ENCODE results near the gene NSD2.

The NSD2 gene

DNA sequence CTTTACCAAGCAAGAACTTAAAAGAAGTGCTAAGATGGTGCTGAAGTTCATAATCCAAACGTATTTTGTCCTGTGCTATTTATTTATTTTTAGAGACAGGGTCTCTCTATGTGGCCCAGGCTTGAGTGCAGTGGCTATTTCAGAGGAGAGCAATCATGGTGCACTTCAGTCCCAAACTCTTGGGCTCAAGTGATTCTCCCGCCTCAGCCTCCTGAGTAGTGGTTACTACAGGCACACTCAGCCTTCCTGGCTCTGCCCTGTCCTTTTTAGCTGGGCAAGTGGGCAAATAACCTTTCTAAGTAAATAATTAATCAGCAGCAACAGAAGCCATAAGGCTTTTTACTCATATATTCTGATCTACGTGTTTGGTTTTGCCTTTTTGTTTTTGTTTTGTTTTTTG is 2.6 kb downstream of the NSD2 start:
- peak overlapping the region; percentile 77 for H3K4me3 ChIP-seq (ENCODE audit: low read depth, low read length)
- DNase-seq (ENCODE audit: low read depth), result no peak
- no peak for TF ChIP-seq POLR2A (IDR thresholded peaks at IDR 0.05; ENCODE audit: extremely low read depth, insufficient read length)
- TF ChIP-seq MYC (IDR thresholded peaks at IDR 0.05; ENCODE audit: low read depth, low read length), result no peak
- TF ChIP-seq, protein P1, sequence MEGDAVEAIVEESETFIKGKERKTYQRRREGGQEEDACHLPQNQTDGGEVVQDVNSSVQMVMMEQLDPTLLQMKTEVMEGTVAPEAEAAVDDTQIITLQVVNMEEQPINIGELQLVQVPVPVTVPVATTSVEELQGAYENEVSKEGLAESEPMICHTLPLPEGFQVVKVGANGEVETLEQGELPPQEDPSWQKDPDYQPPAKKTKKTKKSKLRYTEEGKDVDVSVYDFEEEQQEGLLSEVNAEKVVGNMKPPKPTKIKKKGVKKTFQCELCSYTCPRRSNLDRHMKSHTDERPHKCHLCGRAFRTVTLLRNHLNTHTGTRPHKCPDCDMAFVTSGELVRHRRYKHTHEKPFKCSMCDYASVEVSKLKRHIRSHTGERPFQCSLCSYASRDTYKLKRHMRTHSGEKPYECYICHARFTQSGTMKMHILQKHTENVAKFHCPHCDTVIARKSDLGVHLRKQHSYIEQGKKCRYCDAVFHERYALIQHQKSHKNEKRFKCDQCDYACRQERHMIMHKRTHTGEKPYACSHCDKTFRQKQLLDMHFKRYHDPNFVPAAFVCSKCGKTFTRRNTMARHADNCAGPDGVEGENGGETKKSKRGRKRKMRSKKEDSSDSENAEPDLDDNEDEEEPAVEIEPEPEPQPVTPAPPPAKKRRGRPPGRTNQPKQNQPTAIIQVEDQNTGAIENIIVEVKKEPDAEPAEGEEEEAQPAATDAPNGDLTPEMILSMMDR (IDR thresholded peaks at IDR 0.05; ENCODE audit: low read depth, low read length), result no peak
- TF ChIP-seq, protein P2, sequence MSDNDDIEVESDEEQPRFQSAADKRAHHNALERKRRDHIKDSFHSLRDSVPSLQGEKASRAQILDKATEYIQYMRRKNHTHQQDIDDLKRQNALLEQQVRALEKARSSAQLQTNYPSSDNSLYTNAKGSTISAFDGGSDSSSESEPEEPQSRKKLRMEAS (IDR thresholded peaks at IDR 0.05; ENCODE audit: low read depth, low read length), result no peak

DNA sequence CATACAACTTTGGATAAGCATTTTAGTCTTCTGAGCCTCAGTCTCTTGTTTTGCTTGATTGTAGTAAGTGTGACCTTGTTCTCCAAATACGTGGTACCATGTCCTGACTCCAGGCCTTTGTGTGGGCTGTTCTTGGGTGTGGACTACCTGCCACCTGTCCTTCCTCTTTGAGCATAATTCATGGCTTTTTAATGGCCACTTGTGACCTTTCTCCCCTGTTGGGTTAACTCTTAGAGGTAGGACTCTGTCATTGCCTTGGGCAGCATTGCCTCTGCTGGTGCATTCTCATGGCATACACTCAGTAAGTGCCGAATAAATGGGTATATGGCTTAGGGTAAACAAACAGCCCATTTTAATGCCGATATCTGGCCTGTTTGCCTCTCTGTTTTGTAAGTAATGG is 3.0 kb downstream of the NSD2 start:
- peak overlapping the region; percentile 4 for H3K4me3 ChIP-seq (ENCODE audit: low read depth, low read length)
- DNase-seq (ENCODE audit: low read depth), result no peak
- TF ChIP-seq, protein P1 (IDR thresholded peaks at IDR 0.05; ENCODE audit: low read depth, low read length), result no peak
- TF ChIP-seq POLR2A (IDR thresholded peaks at IDR 0.05; ENCODE audit: extremely low read depth, insufficient read length), result no peak
- TF ChIP-seq, protein P2 (IDR thresholded peaks at IDR 0.05; ENCODE audit: low read depth, low read length), result no peak
- no peak for TF ChIP-seq MYC (IDR thresholded peaks at IDR 0.05; ENCODE audit: low read depth, low read length)

DNA sequence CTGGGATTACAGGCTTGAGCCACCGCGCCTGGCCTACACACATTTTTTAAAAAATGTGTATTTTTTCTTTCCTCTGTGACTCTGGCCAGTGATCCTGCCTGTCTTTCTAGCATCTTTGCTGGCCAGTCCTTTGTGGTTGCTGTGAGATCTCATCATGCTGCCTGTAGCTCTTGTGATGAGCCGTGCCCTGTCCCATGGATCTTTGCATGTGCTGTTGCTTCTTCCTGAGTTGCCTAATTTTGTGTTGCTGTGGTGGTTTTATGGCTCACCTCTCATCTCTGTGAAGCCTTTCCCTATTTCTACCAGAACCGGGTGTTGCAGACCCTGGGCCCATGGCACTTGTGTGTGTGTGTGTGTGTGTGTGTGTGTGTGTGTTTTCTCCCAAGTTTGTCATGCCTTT is 8.3 kb downstream of the NSD2 start:
- TF ChIP-seq, protein P1 (IDR thresholded peaks at IDR 0.05; ENCODE audit: low read depth, low read length), result no peak
- TF ChIP-seq, protein P2 (IDR thresholded peaks at IDR 0.05; ENCODE audit: low read depth, low read length), result peak; percentile 57; the same call in 1 of the 2 replicates
- peak; percentile 43; the same call in 1 of the 2 replicates for TF ChIP-seq MYC (IDR thresholded peaks at IDR 0.05; ENCODE audit: low read depth, low read length)
- no peak overlapping the region for H3K4me3 ChIP-seq (ENCODE audit: low read depth, low read length)
- peak; percentile 72 for DNase-seq (ENCODE audit: low read depth)

DNA sequence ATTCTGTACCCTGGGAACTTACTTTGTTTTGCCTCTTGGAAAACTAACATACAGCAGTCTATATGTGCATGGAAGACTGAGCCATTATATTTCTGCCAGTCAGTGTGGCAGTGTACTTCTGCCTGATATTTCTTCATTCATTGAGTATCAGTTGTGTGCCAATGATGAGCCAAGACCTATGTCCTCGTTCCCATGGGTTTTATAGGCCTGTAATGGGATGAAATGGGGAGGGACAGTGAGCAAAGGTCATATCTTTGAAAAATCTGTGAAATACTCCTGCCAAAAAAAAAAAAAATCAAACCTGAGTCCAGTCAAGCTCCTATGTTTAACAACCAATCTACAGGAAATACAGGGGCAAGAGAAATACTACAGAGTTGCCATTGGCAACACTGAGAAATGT is 9.1 kb downstream of the NSD2 start:
- TF ChIP-seq, protein P2 (IDR thresholded peaks at IDR 0.05; ENCODE audit: low read depth, low read length), result no peak
- TF ChIP-seq MYC (IDR thresholded peaks at IDR 0.05; ENCODE audit: low read depth, low read length), result no peak
- TF ChIP-seq, protein P1 (IDR thresholded peaks at IDR 0.05; ENCODE audit: low read depth, low read length), result no peak
- TF ChIP-seq POLR2A (IDR thresholded peaks at IDR 0.05; ENCODE audit: extremely low read depth, insufficient read length), result no peak
- DNase-seq (ENCODE audit: low read depth), result no peak
- no peak overlapping the region for H3K4me3 ChIP-seq (ENCODE audit: low read depth, low read length)

DNA sequence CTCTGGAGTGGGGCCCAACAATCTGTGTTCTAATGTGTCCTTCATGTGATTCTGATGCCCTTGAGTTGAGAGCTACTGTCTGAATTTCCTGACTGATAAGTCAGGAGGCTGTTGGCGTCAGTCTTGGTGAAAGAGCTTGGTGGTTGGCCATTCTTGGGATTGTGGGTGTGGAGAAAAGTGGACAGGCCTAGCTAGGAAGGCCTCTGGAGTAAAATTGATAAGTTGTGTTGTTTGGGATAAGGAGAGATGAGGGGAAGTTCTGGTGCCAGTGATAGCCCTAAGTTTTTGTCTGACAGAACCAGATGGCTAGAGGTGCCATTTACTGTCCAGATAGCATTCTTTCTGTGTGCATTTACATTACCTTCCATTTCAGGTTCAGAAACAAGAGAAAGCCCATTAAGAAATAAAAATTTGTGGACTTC is 11.7 kb downstream of the NSD2 start:
- no peak for TF ChIP-seq POLR2A (IDR thresholded peaks at IDR 0.05; ENCODE audit: extremely low read depth, insufficient read length)
- TF ChIP-seq MYC (IDR thresholded peaks at IDR 0.05; ENCODE audit: low read depth, low read length), result no peak
- TF ChIP-seq, protein P2 (IDR thresholded peaks at IDR 0.05; ENCODE audit: low read depth, low read length), result no peak
- TF ChIP-seq, protein P1 (IDR thresholded peaks at IDR 0.05; ENCODE audit: low read depth, low read length), result no peak
- no peak overlapping the region for H3K4me3 ChIP-seq (ENCODE audit: low read depth, low read length)
- DNase-seq (ENCODE audit: low read depth), result no peak

DNA sequence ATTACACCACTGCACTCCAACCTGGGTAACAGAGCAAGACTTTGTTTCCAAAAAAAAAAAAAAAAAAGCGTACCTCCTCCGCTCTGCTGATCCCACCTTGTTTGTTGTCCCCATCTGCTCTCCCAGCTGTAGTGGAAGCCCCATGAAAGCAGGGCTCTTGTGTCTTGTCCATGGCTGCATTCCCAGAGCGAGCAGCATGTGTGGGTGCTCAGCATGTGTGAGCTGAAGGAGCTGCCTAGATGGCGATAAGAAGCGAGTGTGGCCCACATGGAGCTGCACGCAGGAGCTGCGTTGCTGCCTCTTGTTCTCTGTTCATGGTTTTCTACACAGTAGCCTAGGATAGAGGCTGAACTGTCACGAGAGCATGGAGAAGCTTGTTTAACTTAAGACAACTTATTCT is 12.4 kb downstream of the NSD2 start:
- no peak for DNase-seq (ENCODE audit: low read depth)
- TF ChIP-seq, protein P1 (IDR thresholded peaks at IDR 0.05; ENCODE audit: low read depth, low read length), result no peak
- TF ChIP-seq, protein P2 (IDR thresholded peaks at IDR 0.05; ENCODE audit: low read depth, low read length), result no peak
- TF ChIP-seq MYC (IDR thresholded peaks at IDR 0.05; ENCODE audit: low read depth, low read length) (no peak), POLR2A (IDR thresholded peaks at IDR 0.05; ENCODE audit: extremely low read depth, insufficient read length) (no peak)
- no peak overlapping the region for H3K4me3 ChIP-seq (ENCODE audit: low read depth, low read length)
